C4-2B (cell line): Measurements from ENCODE around the gene COTL1.

Experiments used
- CTCF ChIP-seq: fragments of 450-650 bp; conservative IDR thresholded peaks from 2 replicates; pipeline ENCODE4 v1.5.1; 2017; ENCODE audit warnings: mild to moderate bottlenecking
- ZFX ChIP-seq: fragments of 450-650 bp; IDR thresholded peaks from 2 replicates; pipeline ENCODE4 v1.6.1; 2017

DNA sequence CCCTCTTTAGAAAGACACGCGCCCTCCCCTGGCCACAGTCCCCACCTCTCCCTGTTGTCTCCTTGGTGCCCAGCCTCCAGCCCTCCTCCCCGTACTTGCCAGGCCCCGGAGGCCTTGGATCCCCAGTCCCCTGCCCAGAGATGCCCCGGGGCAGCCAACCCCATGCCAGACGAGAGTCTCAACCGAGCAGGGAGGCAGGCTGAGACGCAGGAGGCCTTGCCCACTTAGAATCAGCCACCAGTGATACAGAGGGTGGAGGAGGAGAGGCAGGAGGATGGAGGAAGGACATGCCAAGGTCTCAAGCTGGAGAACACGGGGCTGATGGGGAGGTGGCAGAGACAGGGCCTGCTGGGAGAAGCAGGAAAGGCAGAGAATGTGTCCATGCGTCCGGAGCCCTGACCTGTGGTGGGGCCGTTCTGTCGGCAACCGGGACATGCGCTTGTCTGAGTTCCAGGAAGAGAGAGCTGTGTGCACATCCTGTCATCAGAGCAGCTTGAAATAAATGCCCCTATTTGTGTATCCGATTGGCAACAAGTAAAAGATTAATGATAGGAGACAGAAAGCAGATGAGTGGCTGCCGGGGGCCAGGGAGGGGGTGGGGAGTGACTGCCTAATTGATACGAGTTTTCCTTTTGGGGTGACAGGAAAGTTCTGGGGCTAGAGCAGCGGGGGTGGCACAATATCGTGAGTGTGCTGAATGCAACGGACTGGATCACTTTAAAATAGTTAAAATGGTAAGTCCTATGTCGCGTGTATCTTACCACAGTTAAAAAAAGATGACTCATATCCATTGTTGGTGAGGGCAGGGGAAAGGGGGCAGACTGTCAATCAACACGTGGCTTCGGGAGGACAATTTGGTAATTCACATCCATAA is 68.7 kb downstream of the COTL1 start:
- TF ChIP-seq CTCF (no peak), ZFX (no peak)
